ENCODE results near the gene RNF167. TPM values are rescaled to one million over a fixed set of nuclear protein-coding genes. Genes with fewer than 3 reads are reported as not detected.
A peak's percentile ranks its signal among the peaks of the same experiment; 100 is the strongest.
"Not testable (repeated sequence)": the region's sequence is repeated elsewhere in the genome, so short reads cannot be mapped to it uniquely, and the experiment has no call there.

RNF167 gene
- total and polyA plus RNA-seq, 2 donors, result 73.0 to 189 TPM

GRCh38 chr17:4900231-4901107 lies 39.6 kb upstream of the RNF167 start:
- peak overlapping the region; percentile 16 to 29 for H3K4me3 ChIP-seq (ENCODE audit: low read length in 2 of 2)
- 13% methylated on average over 65 of the region's 65 CpGs for WGBS
- H3K36me3 ChIP-seq (ENCODE audit: control insufficient read depth in 2 of 2, insufficient read depth in 2 of 2, low read length in 1 of 2), result peaks cover 10 to 18% of the 10 kb centered on the region in 2 donors
- H3K4me1 ChIP-seq (ENCODE audit: control insufficient read depth in 2 of 2, insufficient read depth in 2 of 2, low read length in 2 of 2), result peaks cover 11 to 47% of the 10 kb centered on the region in 2 donors
- peaks cover 40 to 56% of the 10 kb centered on the region in 2 donors for H3K27me3 ChIP-seq (ENCODE audit: control insufficient read depth in 2 of 2, insufficient read depth in 1 of 2, low read length in 1 of 2)
- H3K27ac ChIP-seq (ENCODE audit: low read depth in 1 of 2, low read length in 1 of 2), result no peak overlapping the region
- H3K9me3 ChIP-seq (ENCODE audit: control insufficient read depth in 2 of 2, insufficient read depth in 1 of 2, low read length in 1 of 2), result peaks cover 3 to 19% of the 10 kb centered on the region in 2 donors
- DNase-seq (ENCODE audit: low read depth in 6 of 9, low spot score in 9 of 9), result peak in 2 of 9 donors; percentile 60 to 68

DNA sequence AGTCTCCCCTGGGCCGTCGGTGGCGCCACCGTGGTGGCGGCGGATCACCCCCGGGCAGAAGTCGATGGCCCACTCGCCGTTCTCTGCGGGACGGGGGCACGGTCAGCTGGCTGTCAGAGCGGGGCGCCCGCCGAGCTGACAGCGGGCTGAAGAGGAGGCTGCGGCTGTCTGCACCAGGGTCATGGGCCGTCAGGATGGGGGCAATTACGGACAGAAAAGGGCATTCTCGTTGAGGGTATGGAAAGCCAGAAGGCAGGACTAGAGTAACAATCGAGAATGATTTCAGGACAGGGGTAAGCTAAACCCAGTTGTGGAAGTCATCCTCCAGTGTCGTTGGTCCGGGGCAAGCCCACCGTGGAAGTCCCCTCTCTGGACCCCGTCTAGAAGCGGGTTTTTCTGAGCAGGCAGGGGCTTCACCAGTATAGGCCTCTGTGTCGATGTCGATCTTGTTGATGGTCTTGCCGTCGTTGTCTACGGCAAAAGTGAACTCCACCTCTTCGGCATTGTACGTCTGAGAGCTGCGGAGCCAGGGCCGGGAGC lies 38.9 kb upstream of the RNF167 start:
- Histone ChIP-seq H3K27me3 (ENCODE audit: control insufficient read depth in 2 of 2, insufficient read depth in 1 of 2, low read length in 1 of 2) (peaks cover 40 to 59% of the 10 kb centered on the region in 2 donors), H3K4me3 (ENCODE audit: low read length in 2 of 2) (peak overlapping the region; percentile 16 to 29), H3K9me3 (ENCODE audit: control insufficient read depth in 2 of 2, insufficient read depth in 1 of 2, low read length in 1 of 2) (peaks cover 3 to 19% of the 10 kb centered on the region in 2 donors), H3K36me3 (ENCODE audit: control insufficient read depth in 2 of 2, insufficient read depth in 2 of 2, low read length in 1 of 2) (peaks cover 6 to 11% of the 10 kb centered on the region in 2 donors), H3K4me1 (ENCODE audit: control insufficient read depth in 2 of 2, insufficient read depth in 2 of 2, low read length in 2 of 2) (peaks cover 11 to 47% of the 10 kb centered on the region in 2 donors), H3K27ac (ENCODE audit: low read depth in 1 of 2, low read length in 1 of 2) (peak overlapping the region in 1 of 2 donors; percentile 8)
- no peak for DNase-seq (ENCODE audit: low read depth in 6 of 9, low spot score in 9 of 9)
- WGBS, result 39% methylated on average over 37 of the region's 37 CpGs

- H3K9me3 ChIP-seq (ENCODE audit: control insufficient read depth in 2 of 2, insufficient read depth in 1 of 2, low read length in 1 of 2), result peaks cover 3 to 19% of the 10 kb centered on the region in 2 donors
- peaks cover under 1 to 5% of the 10 kb centered on the region in 2 donors for H3K36me3 ChIP-seq (ENCODE audit: control insufficient read depth in 2 of 2, insufficient read depth in 2 of 2, low read length in 1 of 2)
- 41% methylated on average over 48 of the region's 48 CpGs for WGBS
- H3K27ac ChIP-seq (ENCODE audit: low read depth in 1 of 2, low read length in 1 of 2), result no peak overlapping the region
- no peak overlapping the region for H3K4me3 ChIP-seq (ENCODE audit: low read length in 2 of 2)
- H3K27me3 ChIP-seq (ENCODE audit: control insufficient read depth in 2 of 2, insufficient read depth in 1 of 2, low read length in 1 of 2), result peaks cover 40 to 59% of the 10 kb centered on the region in 2 donors
- H3K4me1 ChIP-seq (ENCODE audit: control insufficient read depth in 2 of 2, insufficient read depth in 2 of 2, low read length in 2 of 2), result peaks cover 11 to 47% of the 10 kb centered on the region in 2 donors
- no peak for DNase-seq (ENCODE audit: low read depth in 6 of 9, low spot score in 9 of 9)
These were observed 38.3 kb upstream of the RNF167 start for GRCh38 chr17:4901648-4902344.

DNA sequence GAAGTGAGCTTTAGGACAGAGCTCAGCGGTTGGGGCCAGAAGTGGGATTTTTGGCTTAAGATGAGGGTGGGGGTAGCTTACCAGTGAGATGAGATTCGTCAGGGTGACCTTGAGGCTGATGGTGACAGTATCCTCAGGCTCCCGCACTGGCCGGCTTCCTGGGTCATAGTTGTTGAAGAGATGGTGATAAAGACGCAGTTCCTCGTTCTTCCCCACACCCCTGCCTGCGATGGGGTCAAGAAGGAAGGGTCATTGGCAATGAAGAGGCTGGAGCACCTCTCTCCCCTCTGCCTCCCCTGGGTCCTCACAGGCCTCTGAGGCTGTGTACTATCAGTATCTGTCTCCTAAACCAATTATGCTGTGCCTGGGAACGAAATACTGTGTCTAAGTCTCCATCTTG lies 37.5 kb upstream of the RNF167 start:
- no peak overlapping the region for H3K27ac ChIP-seq (ENCODE audit: low read depth in 1 of 2, low read length in 1 of 2)
- peaks cover 3 to 19% of the 10 kb centered on the region in 2 donors for H3K9me3 ChIP-seq (ENCODE audit: control insufficient read depth in 2 of 2, insufficient read depth in 1 of 2, low read length in 1 of 2)
- WGBS, result 83% methylated on average over 8 of the region's 8 CpGs
- H3K4me3 ChIP-seq (ENCODE audit: low read length in 2 of 2), result no peak overlapping the region
- H3K4me1 ChIP-seq (ENCODE audit: control insufficient read depth in 2 of 2, insufficient read depth in 2 of 2, low read length in 2 of 2), result peaks cover 11 to 47% of the 10 kb centered on the region in 2 donors
- peaks cover 40 to 59% of the 10 kb centered on the region in 2 donors for H3K27me3 ChIP-seq (ENCODE audit: control insufficient read depth in 2 of 2, insufficient read depth in 1 of 2, low read length in 1 of 2)
- H3K36me3 ChIP-seq (ENCODE audit: control insufficient read depth in 2 of 2, insufficient read depth in 2 of 2, low read length in 1 of 2), result no peaks in the 10 kb centered on the region
- no peak for DNase-seq (ENCODE audit: low read depth in 6 of 9, low spot score in 9 of 9)

DNA sequence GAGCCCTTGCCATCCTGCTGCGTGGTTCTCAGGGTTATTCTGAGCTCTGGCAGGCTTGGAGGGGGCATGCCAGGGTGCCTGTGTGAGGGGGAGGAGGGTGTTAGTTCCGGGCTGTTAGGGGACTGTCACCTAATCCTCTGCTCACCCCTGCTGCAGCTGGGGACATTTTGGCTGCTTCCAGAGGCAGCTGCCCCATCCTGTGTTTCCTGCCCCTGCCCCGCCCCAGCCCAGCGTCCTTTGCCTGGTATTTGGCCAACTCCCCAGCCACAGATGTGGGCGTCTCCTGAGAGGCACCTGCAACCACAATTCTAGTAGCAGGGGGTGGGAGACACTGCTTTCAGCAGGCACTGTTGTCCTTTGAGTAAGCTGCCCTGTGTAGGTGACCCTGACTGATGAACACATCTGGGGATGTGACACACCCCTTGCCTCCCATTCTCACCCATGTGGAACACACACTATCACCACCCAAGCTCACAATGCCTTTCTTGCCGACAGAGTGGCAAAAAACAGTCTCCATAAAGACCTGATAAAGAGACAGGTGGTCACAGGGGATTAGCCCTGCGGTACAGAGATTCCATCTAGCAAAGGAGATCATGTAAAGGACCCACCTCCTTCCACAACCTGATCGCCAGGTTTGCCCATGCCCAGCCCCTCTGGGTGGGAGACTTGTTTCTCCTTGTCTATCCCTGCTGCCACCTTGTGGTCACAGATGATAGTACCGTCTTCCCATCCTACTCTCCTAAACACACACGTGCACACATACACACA lies 36.8 kb upstream of the RNF167 start, which contains the start of gene CHRNE:
Gene CHRNE, minus strand, starts transcription at position 48 of the 768 bp plus-strand sequence. Its CDS starts 35 bp downstream, at position 13.
- 2% methylated on average over 10 of the region's 10 CpGs for WGBS

GRCh38 chr17:4906642-4907041 lies 33.4 kb upstream of the RNF167 start:
- not testable (repeated sequence) for H3K9me3 ChIP-seq (ENCODE audit: control insufficient read depth in 2 of 2, insufficient read depth in 1 of 2, low read length in 1 of 2); DNase-seq (ENCODE audit: low read depth in 6 of 9, low spot score in 9 of 9); H3K36me3 ChIP-seq (ENCODE audit: control insufficient read depth in 2 of 2, insufficient read depth in 2 of 2, low read length in 1 of 2); H3K27ac ChIP-seq (ENCODE audit: low read depth in 1 of 2, low read length in 1 of 2); H3K4me3 ChIP-seq (ENCODE audit: low read length in 2 of 2)
- Histone ChIP-seq H3K27me3 (ENCODE audit: control insufficient read depth in 2 of 2, insufficient read depth in 1 of 2, low read length in 1 of 2) (peaks cover 7 to 21% of the 10 kb centered on the region in 2 donors), H3K4me1 (ENCODE audit: control insufficient read depth in 2 of 2, insufficient read depth in 2 of 2, low read length in 2 of 2) (peaks cover 4 to 38% of the 10 kb centered on the region in 2 donors)

More for the DNA sequence above, 36.8 kb upstream of the RNF167 start, which contains the start of gene CHRNE:
- no peak within 1 kb of the TSS for H3K4me3 ChIP-seq (ENCODE audit: low read length in 2 of 2)
- DNase-seq (ENCODE audit: low read depth in 6 of 9, low spot score in 9 of 9), result peak in 8 of 9 donors; percentile 52 to 91 (median 85)
- no peaks in the 10 kb centered on the region for H3K36me3 ChIP-seq (ENCODE audit: control insufficient read depth in 2 of 2, insufficient read depth in 2 of 2, low read length in 1 of 2)
- no peak within 1 kb of the TSS for H3K27ac ChIP-seq (ENCODE audit: low read depth in 1 of 2, low read length in 1 of 2)
- H3K4me1 ChIP-seq (ENCODE audit: control insufficient read depth in 2 of 2, insufficient read depth in 2 of 2, low read length in 2 of 2), result peaks cover 11 to 50% of the 10 kb centered on the region in 2 donors
- peaks cover 3 to 19% of the 10 kb centered on the region in 2 donors for H3K9me3 ChIP-seq (ENCODE audit: control insufficient read depth in 2 of 2, insufficient read depth in 1 of 2, low read length in 1 of 2)
- H3K27me3 ChIP-seq (ENCODE audit: control insufficient read depth in 2 of 2, insufficient read depth in 1 of 2, low read length in 1 of 2), result peaks cover 39 to 55% of the 10 kb centered on the region in 2 donors

- DNase-seq (ENCODE audit: low read depth in 6 of 9, low spot score in 9 of 9), result peak in 1 of 9 donors; percentile 50
- H3K27me3 ChIP-seq (ENCODE audit: control insufficient read depth in 2 of 2, insufficient read depth in 1 of 2, low read length in 1 of 2), result peaks cover 3 to 5% of the 10 kb centered on the region in 2 donors
- no peaks in the 10 kb centered on the region for H3K36me3 ChIP-seq (ENCODE audit: control insufficient read depth in 2 of 2, insufficient read depth in 2 of 2, low read length in 1 of 2)
- H3K4me3 ChIP-seq (ENCODE audit: low read length in 2 of 2), result no peak overlapping the region
- H3K4me1 ChIP-seq (ENCODE audit: control insufficient read depth in 2 of 2, insufficient read depth in 2 of 2, low read length in 2 of 2), result peaks cover under 1 to 22% of the 10 kb centered on the region in 2 donors
- no peaks in the 10 kb centered on the region for H3K9me3 ChIP-seq (ENCODE audit: control insufficient read depth in 2 of 2, insufficient read depth in 1 of 2, low read length in 1 of 2)
- 74% methylated on average over 10 of the region's 10 CpGs for WGBS
- peak overlapping the region; percentile 22 to 36 for H3K27ac ChIP-seq (ENCODE audit: low read depth in 1 of 2, low read length in 1 of 2)
These were observed 31.8 kb upstream of the RNF167 start for GRCh38 chr17:4908301-4908700.

DNA sequence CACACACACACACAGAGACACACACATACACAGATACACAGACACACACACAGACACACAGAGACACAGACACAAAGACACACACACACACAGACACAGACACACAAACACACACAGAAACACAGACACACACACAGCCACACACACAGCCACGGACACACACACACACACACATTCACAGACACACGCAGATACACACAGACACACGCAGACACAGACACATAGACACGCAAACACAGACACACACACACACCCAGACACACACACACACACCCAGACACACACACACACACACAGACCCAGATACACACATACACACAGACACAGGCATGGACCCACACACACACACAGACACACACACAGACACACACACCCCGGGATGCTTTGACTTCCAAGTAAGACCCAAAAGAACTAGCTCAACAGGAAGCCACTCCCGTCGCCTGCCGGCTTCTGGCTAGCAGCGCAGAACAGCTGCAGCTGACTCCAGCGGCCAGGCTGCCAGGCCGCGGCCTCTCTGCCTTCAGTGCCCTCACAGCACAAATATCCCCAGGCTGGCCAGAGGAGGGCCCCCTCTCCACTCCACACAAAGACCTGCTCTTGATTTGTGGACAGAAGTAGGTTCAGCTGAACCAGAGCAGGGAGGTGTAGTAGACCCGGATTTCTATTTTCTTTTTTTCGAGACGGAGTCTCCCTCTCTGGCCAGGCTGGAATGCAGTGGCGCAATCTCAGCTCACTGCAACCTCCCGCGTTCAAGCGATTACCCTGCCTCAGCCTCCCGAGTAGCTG lies 31.2 kb upstream of the RNF167 start:
- no peak overlapping the region for H3K4me3 ChIP-seq (ENCODE audit: low read length in 2 of 2)
- H3K27me3 ChIP-seq (ENCODE audit: control insufficient read depth in 2 of 2, insufficient read depth in 1 of 2, low read length in 1 of 2), result peaks cover 3% of the 10 kb centered on the region in 2 donors
- no peaks in the 10 kb centered on the region for H3K36me3 ChIP-seq (ENCODE audit: control insufficient read depth in 2 of 2, insufficient read depth in 2 of 2, low read length in 1 of 2)
- peak in 4 of 9 donors; percentile 27 to 76 (median 66) for DNase-seq (ENCODE audit: low read depth in 6 of 9, low spot score in 9 of 9)
- no peaks in the 10 kb centered on the region for H3K9me3 ChIP-seq (ENCODE audit: control insufficient read depth in 2 of 2, insufficient read depth in 1 of 2, low read length in 1 of 2)
- H3K4me1 ChIP-seq (ENCODE audit: control insufficient read depth in 2 of 2, insufficient read depth in 2 of 2, low read length in 2 of 2), result peaks cover 0 to 19% of the 10 kb centered on the region in 2 donors
- WGBS, result 35% methylated on average over 20 of the region's 20 CpGs
- peak overlapping the region; percentile 22 to 53 for H3K27ac ChIP-seq (ENCODE audit: low read depth in 1 of 2, low read length in 1 of 2)
